Calu3 (cell line): ENCODE data around the gene B4GALNT2. TPM values are rescaled to one million over a fixed set of nuclear protein-coding genes. Genes with fewer than 3 reads are reported as not detected.

Experiments
- BruUV-seq: library from RNA; stranded (reverse); fragments of 400-500 nt; replicated peaks from 2 replicates; lab custom pipeline; 2021; lab: Mats Ljungman, UMichigan
- CTCF ChIA-PET: fragments of 300-600 bp; sonication (Branson Sonifier 250); formaldehyde crosslinking; loops from one replicate; lab custom pipeline; 2022; ENCODE audit warnings: antibody characterized with exemption; lab: Charles Lee
- DNase-seq: peaks from one replicate; pipeline ENCODE4 v3.0.0; 2022
- H3K27ac Mint-ChIP-seq: one replicate; pipeline ENCODE4 v1.8.0; 2022; ENCODE audit warnings: mixed read lengths; ENCODE audit not compliant: unreplicated experiment
- H3K27me3 Mint-ChIP-seq: one replicate; pipeline ENCODE4 v1.8.0; 2022; ENCODE audit warnings: mixed read lengths; ENCODE audit not compliant: unreplicated experiment
- H3K36me3 Mint-ChIP-seq: one replicate; pipeline ENCODE4 v1.8.0; 2022; ENCODE audit warnings: mild to moderate bottlenecking, moderate library complexity, mixed read lengths; ENCODE audit not compliant: insufficient read depth, unreplicated experiment
- H3K4me1 Mint-ChIP-seq: one replicate; pipeline ENCODE4 v1.8.0; 2022; ENCODE audit warnings: mild to moderate bottlenecking, low read depth, mixed read lengths; ENCODE audit not compliant: unreplicated experiment
- H3K4me3 Mint-ChIP-seq: one replicate; pipeline ENCODE4 v1.8.0; 2022; ENCODE audit warnings: mild to moderate bottlenecking, low read depth, moderate library complexity, mixed read lengths; ENCODE audit not compliant: unreplicated experiment
- H3K9me3 Mint-ChIP-seq: one replicate; pipeline ENCODE4 v1.8.0; 2022; ENCODE audit warnings: low read depth, mixed read lengths; ENCODE audit not compliant: unreplicated experiment
- intact Hi-C: fragments of 100-400 bp; cut with micrococcal nuclease; formaldehyde crosslinking; loops from one replicate; pipeline ENCODE4 v1.10.0; 2022; ENCODE audit not compliant: unreplicated experiment
- total RNA-seq: library from RNA; stranded (reverse); gene quantifications from 2 replicates; pipeline ENCODE4 v1.2.3, GENCODE V29; 2022
- TF ChIP-seq, protein P1 (sequence below): fragments of 200-600 bp; IDR thresholded peaks from one replicate; pipeline ENCODE4 v1.8.0; 2022; ENCODE audit warnings: antibody characterized with exemption; ENCODE audit not compliant: unreplicated experiment

The B4GALNT2 gene
- total RNA-seq, 1 experiment from 2014 or later = 1.3 TPM

DNA sequence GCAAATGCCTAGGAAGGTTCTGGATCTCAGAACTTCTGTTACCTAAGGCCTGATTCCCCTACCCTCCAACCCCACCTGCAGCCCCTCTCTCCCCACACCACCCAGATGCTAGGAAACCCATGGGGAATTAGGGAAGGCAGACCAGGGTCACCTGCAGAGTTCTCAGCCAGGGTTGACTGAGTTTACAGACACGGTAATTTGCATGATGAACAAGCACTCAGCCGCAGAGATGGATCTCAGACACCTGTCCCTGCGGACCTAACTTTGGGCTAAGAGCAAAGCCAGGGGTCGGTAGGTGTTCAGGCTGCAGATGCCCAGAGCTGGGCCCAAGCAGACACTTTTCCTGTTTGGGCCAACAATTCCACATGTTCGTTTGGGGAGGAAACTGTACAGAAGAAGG, 80.8 kb downstream of the B4GALNT2 start:
- no TSS peak for BruUV-seq
- CTCF ChIA-PET = no interaction called here
- TF ChIP-seq, protein P1, sequence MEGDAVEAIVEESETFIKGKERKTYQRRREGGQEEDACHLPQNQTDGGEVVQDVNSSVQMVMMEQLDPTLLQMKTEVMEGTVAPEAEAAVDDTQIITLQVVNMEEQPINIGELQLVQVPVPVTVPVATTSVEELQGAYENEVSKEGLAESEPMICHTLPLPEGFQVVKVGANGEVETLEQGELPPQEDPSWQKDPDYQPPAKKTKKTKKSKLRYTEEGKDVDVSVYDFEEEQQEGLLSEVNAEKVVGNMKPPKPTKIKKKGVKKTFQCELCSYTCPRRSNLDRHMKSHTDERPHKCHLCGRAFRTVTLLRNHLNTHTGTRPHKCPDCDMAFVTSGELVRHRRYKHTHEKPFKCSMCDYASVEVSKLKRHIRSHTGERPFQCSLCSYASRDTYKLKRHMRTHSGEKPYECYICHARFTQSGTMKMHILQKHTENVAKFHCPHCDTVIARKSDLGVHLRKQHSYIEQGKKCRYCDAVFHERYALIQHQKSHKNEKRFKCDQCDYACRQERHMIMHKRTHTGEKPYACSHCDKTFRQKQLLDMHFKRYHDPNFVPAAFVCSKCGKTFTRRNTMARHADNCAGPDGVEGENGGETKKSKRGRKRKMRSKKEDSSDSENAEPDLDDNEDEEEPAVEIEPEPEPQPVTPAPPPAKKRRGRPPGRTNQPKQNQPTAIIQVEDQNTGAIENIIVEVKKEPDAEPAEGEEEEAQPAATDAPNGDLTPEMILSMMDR = no peak
- H3K4me1 Mint-ChIP-seq = peaks cover 9% of the 10 kb centered on the region
- intact Hi-C loops = no loop called here
- no peak overlapping the region for H3K4me3 Mint-ChIP-seq
- peaks cover 66% of the 10 kb centered on the region for H3K27me3 Mint-ChIP-seq
- no peaks in the 10 kb centered on the region for H3K9me3 Mint-ChIP-seq
- DNase-seq = no peak
- H3K27ac Mint-ChIP-seq = no peak overlapping the region
- H3K36me3 Mint-ChIP-seq = no peaks in the 10 kb centered on the region

DNA sequence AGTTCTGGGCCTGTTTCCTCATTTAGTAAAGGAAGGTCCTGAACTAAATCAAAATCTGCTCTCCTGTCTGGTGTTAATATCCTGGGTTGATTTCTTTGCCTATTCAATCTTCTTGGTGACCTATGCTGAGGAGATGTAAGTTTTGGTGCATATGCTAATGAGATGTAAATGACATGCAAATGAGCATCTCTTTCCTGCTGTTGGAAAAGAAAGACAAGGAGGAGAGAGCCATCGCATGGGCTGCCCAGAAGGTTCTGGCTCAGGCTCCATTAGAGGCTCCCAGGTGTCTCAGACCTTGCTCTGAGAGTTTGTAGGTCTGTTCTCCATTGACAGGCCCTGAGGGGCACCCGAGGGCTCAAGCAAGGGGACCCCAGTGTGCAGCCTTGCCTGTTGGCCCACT, 81.3 kb downstream of the B4GALNT2 start:
- Mint-ChIP-seq H3K27me3 (peaks cover 66% of the 10 kb centered on the region), H3K36me3 (no peaks in the 10 kb centered on the region), H3K4me3 (no peak overlapping the region), H3K27ac (no peak overlapping the region), H3K4me1 (peaks cover 9% of the 10 kb centered on the region), H3K9me3 (no peaks in the 10 kb centered on the region)
- no TSS peak for BruUV-seq
- CTCF ChIA-PET = no interaction called here
- no peak for DNase-seq
- TF ChIP-seq, protein P1 = no peak
- intact Hi-C loops = no loop called here

DNA sequence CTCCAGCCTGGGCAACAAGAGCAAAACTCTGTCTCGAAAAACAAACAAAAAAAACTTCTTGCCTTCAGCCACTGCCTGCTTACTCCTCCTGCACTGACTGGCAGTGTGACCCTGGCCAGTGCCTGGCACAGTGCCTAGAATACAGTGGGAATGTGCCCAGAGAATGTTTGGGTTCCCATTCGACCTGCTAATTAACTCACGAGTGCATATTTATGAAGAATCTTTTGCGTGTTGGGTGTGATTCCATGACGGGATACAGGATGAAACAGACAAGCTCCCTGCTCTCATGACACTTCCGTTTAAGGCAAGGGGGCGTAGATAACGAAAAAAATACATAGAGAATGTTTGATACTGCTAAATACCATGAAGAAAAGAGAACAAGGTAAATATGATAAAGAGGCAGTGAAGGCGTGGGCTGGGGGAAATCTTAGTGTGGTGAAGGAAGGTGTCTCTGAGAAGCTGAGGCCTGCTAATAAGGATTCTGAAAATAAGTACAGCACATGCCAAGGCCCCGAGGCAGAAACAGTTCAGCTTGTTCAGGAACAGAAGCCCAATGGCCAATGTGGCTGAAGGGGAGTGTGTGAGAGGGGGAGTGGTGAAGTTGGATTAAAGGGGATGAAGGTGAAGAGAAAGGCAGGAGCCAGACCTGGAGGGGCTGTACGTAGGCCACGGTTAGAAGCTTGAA, 82.2 kb downstream of the B4GALNT2 start:
- Mint-ChIP-seq H3K27ac (no peak overlapping the region), H3K4me1 (peaks cover 9% of the 10 kb centered on the region), H3K4me3 (no peak overlapping the region), H3K27me3 (peaks cover 66% of the 10 kb centered on the region), H3K36me3 (no peaks in the 10 kb centered on the region), H3K9me3 (no peaks in the 10 kb centered on the region)
- CTCF ChIA-PET = interaction anchor here (1.0 to 1.3 kb wide), 2 partner anchors 113 to 152 kb away, joined by 3 read pairs; no protein-coding TSS in a partner anchor
- DNase-seq = peak; percentile 49
- intact Hi-C loops = no loop called here
- TF ChIP-seq, protein P1 = no peak
- no TSS peak for BruUV-seq

DNA sequence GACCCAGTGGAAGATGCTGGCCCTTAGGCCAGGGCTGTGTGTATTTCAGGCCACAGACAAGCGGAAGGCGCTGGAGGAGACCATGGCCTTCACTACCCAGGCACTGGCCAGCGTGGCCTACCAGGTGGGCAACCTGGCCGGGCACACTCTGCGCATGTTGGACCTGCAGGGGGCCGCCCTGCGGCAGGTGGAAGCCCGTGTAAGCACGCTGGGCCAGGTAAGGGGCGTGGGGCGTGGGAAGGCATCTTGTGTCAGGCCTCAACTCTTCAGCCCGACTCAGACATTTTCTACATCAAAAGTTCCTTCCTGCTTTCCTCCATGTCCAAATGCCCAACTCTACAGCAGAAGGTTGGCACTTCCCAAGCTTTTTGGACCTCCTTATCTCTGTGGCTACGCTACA, 83.9 kb downstream of the B4GALNT2 start:
- intact Hi-C loops = no loop called here
- no peak for DNase-seq
- H3K27ac Mint-ChIP-seq = no peak overlapping the region
- peaks cover 9% of the 10 kb centered on the region for H3K4me1 Mint-ChIP-seq
- peaks cover 55% of the 10 kb centered on the region for H3K27me3 Mint-ChIP-seq
- TF ChIP-seq, protein P1 = no peak
- no TSS peak for BruUV-seq
- H3K9me3 Mint-ChIP-seq = no peaks in the 10 kb centered on the region
- CTCF ChIA-PET = no interaction called here
- H3K36me3 Mint-ChIP-seq = no peaks in the 10 kb centered on the region
- H3K4me3 Mint-ChIP-seq = no peak overlapping the region
